Superior temporal gyrus (tissue), 1 donor: ENCODE data around the gene RGS11.
"Not testable (repeated sequence)": the region's sequence is repeated elsewhere in the genome, so short reads cannot be mapped to it uniquely, and the experiment has no call there.

ENCODE experiments used
- DNase-seq: peaks from one replicate; pipeline ENCODE4 v3.0.0-alpha.2; 2016; ENCODE audit errors: extremely low spot score

RGS11 gene

DNA sequence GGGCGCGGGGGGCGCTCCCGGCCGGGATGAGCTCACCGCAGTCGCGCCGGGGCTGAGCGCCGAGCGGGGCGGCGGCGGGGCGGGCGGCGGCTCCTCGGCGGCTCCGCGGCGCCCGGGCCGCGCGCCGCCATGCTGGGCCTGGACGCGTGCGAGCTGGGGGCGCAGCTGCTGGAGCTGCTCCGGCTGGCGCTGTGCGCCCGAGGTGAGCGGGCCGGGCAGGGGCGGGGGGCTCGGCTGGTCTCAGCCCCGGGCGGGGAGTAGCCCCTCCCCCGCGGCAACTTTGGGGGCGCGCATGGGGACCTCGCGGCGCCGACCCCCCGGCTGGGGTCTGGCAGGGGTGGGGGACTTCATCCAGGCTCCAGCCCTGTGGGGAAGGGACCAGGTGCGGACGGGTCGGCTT, 4.8 kb upstream of the RGS11 start, which contains the start of gene ARHGDIG:
ARHGDIG (plus strand) TSS at position 40 of the 400 bp plus-strand sequence; CDS start at position 130, 90 bp downstream.
- no peak for DNase-seq

DNA sequence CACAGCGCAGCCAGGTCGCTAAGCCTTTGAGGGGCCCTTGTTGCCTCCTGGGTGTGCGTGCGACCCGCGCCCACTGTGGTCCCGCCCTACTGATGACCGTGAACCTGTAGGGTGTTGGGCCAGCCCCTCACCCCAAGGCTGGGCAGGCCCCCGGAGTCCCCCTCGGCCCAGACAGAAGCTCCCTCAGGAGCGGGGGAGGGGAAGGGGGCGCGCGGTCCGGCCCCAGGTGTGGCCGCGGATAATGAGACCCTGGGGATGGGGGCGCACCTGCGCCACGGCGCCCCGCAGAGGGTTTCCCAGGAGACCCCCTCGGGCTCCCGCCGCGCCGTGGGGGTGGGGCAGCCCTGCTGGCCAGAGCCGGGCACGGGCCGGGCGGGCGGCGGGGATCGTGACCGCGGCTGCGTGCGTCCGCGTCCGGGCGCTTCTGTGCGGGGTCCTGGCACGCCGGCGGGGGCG, 4.3 kb upstream of the RGS11 start:
- no peak for DNase-seq

DNA sequence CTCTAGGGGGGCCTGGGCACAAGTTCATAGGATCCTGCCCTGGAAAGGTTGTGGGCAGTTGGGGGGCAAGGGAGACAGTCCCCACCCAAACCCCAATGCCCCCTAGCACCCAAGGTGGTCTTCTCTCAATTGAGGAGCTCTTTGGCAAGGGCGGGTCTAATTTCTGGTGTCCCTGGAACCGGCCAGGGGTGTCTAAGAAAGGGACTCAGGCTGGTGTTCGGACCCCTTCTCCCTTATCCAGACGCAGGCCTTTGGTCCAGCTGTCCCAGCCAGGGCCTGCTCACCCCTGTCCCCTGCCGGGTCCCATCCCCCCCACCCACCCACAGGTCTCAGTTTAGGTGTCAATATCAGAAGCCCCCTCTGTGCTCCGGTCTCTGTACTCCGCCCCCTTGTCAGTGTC, 3.8 kb upstream of the RGS11 start:
- DNase-seq, result no peak

DNA sequence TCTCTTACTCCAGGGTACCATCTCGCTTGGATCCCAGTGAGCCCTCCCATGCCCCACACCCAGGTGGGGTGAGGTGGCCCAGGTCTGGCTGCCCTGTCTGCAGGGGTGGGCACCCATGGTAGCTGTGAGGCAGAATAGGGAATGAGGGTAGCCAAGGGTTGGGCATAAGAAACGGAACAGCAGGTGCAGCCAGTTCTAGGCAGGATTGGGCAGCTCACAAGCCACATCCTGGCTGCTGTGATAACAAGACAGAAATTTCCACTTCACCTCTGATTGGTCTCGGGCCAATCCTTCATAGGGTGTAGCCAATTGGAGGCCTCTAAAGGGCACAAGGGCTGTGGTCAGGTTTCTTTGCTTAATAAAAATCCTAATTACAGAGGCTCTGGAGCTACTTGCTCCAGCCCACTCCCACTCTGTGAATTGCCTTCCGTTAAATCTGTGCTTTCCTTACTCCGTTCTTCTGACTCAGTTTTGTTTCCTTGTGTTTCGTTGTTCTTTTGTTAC, 3.2 kb upstream of the RGS11 start:
- DNase-seq, result no peak

DNA sequence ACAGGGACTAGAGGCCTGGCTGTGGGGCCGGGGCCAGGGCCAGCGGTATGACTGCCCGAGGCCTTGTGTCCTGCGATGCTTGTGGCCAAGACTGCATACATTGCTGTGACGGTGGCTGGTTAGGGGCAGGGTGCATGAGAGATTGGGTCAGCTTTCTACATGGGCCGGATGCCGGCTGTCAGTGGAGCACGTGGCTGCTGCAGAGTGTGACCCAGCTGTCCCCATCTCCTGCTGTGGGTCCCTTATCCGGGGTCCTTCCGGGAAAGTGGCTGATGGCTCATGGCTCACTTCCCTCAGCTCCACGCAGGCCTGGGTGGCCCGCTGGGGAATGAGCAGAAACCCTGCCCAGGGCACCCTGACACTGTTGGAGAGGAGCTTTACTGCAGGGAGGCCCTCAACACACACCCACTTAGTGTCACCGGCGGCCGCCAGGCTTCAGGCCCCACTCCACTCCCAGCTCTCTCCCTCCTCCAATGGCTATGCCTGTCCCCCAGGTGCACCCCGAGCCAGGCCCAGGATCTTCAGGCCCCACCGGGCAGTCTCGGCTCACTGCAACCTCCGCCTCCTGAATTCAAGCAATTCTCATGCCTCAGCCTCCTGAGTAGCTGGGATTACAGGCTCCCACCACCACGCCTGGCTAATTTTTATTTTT, 808 bp upstream of the RGS11 start:
- no peak for DNase-seq

DNA sequence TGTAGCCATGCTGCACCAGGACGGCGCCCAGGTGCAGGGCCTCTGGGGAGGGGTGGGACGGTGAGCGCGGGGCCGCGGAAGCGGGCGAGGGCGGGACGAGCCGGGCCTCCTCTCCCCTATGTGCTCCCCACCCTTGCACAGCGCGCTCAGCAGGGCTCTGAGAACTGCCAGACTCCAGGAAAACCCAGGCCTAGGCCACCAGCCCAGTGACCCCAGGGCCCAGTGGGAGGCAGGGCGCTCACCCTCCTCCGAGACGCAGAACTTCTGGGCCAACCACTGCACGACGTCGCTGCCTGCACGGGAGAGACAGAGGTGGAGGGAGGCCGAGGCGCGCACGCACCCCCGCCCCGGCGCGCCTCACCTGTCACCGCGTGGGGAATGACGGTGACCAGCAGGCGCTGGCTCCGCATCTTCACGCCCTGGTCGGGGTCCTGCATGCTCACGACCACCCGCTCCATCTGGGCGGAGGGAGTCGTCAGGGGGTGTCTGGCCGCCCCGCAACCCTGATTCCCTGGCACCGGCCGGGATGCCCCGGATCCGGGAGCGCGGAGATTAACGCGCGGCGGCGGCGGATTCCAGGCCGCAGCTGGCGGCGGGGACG, 603 bp downstream of the RGS11 start:
- DNase-seq, result no peak

DNA sequence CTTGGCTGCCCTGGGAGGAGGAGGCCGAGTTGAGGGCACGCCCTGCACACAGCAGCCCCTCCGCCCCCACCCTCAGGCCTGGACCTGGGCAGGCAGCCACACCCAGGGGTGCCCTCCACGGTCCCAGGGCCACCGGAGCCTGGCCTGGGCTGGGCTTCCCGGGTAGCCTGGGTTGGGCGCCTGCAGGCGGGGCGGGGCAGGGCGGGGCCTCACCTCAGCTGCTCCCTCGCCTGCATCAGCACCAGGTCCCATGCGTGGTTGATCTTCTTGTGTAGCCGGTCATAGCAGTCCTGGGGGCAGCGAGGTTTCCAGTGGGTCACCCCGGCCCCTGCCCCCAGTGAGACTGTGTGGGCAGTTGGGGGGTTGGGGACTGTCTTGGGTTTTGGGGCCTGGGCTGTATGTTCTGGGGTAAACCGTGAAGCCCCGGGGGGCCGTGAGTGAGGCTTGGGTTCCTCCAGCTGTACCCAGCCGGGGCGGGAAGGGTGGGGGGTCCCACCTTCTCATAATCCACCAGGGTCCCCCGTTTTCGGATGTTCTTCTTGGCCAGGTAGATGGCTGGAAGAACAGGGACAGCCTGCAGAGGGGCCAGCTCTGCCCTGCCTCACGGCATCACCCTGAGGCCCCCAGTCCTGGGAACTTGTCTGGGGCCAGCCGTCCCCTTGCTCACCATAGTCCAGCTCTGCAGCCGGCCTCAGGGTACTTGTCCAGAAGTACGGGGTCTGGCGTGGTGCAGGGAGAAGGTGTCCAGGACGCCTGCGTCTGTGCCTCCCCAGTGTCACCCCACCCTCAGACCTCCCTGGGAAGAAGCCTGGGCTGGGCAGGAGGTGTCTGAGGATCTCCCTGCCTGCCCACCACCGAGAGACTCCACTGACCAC, 2.0 kb downstream of the RGS11 start:
- no peak for DNase-seq

DNA sequence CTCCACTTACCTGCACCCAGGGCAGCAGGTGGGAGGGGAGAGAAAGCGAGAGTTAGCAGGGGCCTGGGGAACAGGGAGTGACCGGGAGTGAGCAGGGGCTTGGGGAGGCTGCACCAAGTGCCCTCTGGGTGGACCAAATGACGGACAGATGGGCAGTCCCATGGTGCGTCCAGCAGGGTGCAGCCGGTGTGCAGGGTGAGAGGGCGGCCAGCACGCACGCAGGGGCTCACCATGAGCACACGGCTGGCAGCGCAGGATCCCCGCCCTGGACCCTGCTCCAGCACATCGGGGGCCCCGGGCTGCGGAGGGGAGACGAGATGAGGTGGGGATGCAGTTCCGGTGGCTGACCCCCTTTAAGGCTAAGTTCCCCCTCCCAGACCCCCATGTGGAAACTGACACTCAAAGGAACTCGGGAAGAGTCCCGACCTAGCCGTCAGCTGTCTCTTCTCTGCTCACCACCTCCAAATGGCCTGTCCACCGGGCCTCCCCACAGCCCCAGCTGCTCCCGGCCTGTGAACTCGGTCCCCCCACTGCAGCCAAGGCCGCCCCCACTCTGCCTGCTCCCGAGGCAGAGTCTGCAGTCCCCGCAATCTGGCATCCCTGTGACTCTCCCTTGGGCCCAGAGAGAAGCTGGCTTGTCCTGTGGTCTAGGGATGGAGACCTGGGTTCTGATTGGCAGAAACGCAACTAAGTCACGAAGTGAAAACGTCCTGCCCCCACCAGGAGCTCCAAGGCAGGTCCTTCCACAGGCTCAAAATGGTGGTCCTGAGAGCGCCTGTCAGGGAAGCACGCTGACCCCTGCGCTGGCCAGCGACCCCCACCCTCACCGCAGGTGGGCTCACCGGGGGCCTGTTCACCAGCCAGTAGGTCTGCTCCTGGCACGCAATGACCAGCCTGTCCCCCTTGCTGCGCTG, 2.9 kb downstream of the RGS11 start:
- no peak for DNase-seq

DNA sequence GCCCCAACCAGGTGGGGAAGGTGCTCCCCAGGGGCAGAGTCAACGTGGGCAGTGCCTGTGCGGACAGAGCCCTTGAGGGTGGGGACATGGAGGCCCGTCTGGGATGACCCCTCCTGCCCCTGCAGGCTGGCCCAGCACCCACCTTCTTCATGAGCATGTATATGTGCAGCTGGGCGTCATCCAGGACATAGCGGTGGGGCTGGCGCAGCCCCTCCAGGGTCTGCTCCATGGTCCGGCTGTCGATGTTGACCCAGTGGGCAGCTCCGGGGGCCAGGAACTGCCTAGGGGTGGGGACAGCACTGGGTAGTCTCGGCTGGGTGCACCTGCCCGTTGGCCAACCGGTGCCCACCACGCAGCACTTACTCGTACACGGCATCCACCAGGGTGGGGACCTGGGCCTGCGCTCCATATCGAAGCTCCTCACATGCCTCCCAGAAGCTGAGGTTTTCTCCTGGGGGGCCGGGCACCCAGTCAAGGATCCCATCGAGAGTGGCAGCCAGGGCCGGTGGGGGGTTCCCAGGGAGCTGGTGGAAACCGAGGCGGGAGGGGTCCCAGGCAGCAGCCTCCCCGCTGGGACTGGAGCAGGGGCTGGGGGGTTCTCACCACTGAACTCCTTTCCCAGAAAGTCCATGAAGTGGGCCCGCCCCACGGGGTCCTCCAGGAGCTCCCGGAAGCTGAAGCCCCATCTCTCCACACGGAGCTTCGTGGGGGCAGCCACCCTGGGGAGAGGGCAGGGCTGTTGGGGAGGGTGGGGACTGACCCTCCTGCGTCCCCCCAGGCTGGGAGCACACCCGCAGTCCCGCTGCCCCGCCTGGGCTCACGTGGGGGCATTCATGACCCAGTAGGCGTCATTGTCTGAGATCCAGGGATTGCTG, 5.1 kb downstream of the RGS11 start:
- no peak for DNase-seq

DNA sequence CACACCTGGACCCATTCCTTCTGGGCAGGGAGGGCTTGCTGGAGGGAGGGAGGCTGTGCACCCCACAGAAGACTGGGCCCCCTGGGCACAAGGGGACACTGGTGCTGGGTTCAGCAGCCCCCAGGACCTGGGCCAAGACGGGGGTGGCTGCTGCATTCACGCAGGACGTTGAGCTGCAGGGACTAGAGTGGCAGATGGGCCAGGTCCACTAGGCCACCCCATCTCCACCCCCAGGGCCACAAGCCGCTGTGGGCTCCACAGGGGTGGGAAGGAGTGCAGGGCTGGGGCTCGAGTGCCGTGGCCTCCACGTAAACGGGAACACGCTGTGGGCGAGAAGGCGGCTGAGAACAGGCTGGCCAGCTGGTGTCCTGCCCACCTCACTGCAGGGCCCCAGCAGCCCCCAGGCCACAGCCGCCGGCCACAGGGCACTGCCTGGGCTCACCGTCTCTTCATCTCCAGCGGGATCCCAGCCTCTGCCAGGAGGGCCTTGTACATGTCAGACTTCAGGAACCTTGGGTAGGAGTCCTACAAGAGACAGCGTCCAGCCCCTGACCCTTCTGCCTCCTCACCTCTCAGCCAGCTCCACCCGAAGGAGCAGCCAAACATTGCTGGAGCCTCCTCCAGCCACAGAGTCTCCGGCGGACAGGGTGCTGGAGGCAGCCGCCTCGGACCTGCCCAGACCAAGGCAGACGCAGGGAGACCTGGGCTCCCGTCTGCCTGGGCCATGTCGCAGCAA, 6.5 kb downstream of the RGS11 start:
- no peak for DNase-seq

DNA sequence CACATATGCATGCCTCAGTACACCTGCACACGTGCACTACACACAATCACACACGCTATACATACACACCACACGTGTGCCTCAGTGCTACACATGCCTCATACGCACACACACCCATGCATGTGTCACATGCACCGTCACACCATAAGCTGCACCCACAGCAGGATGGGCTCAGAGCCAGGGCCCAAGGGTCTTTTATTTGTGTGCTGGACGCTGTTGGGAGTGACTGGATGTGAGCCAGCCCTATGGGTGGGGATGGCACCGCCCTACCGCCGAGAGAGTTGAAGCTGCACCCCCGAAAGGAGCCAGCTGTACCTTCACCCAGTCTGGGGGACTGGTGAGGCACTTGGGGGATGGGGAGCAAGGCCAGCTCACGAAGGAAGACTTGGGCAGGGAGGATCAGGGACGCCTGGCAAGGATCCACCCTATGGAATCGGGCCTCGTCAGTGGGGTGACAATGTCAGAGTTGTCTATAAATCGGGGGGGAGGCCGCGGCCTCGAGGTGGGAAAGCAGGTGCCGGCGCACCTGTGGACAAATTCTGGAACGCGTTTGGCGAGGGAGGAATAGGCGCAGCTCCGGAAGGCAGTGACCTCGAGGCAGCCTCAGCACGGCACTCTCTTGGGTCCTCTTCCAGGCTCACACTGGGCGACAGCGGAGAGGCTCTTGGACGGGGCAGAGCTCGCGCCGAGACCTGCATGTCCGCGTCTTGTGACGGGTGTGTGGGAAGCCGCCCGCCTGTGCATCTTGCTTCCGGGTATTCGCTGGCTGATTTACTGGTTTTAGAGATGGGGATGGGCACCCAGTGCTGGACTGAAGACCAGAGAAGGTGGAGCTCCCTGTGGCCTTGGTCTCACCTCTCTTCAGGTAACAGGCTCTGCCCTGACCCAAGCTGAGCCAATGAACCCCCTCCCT, 7.3 kb downstream of the RGS11 start:
- no peak for DNase-seq

DNA sequence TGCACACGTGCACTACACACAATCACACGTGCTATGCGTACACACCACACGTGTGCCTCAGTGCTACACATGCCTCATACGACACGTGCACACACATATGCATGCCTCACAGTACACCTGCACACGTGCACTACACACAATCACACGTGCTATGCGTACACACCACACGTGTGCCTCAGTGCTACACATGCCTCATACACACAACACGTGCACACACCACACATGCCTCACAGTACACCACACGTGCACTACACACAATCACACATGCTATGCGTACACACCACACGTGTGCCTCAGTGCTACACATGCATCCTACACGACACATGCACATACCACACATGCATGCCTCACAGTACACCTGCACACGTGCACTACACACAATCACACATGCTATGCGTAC, 8.2 kb downstream of the RGS11 start:
- not testable (repeated sequence) for DNase-seq

DNA sequence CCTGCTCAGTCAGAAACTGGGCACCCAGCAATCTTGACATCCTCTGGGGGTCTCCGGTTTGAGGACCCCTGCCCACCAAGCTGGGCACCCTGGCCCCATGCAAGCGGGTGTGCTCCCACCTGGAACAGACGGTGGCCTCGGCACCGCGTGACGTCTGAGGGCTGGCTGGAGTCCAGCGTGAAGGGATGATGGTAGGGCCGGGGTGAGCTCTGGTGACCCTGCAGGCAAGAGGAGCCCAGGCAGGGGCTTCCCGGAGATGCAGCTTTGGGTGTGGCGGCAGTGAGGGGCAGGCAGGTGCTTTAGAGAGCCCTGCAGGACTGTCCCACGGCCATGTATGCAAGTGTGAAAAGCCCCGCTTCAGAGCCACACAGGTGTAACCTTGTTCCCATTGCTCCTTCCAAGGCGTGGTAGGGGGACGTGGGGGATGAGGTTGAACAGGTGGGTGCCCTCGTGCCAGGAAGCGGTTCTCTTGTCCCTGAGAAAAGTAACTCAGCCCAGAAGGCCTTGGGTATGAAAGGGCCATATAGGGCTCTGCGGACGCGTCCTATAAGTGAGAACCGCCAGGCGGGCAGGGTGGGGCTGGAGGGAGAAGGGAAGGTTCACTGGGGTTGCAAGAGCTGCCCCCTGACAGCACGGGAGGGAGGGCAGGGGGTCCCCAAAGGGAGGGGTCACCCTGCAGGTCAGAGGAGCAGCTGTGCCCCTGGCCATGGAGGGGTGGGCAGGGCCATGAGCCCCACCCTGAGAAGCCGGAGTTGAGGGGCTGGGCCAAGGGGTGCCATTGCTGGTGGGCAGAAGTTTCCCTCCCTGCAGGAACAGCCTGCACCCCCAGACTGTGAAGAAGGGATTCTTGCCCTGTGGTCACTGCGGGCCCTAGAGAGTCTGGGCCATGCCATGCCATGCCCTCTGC, 9.2 kb downstream of the RGS11 start:
- no peak for DNase-seq

DNA sequence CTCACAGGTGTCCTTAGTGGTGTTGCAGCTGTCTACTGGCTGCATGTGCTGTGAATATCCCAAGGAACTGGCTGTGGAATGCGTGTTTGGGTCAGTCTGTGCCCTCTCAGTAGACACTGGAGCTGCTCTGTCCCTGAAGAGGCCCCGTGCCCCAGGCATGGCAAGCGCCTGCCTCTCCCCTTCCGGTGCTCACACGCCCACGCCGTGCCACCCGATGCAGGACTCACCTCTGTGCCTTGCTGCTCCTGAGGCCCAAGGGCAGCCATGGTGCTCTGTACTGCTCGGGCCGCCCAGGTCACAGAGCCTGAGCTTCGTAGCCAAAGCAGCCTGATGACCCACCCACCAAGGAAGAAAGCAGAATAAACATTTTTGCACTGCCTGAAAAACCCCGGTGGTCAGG, 10.0 kb downstream of the RGS11 start:
- no peak for DNase-seq

DNA sequence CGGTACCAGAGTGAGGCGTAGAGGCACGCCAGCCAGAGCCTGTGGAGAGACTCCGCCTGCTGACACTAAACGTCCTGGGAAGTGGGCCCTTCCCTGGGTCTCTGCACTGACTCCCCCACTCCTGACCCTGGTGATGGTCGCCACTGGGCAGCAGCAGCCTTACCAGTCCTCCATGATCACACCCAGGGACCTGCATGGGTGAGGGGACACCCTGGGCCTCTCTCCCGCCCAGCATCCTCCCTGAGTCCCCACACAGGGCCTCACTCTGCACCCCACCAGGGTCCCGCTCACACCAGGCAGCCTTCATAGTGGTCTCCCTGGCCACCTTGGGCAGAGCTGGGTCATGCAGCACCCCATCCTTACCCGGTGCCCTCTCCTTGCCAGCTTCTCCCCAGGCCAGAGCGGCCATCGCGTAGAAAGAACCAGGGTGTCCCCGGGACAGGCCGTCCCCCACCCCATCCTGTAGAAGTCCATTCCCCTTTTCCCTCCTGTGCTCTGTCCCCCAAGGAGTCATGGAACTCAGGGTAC, 10.7 kb downstream of the RGS11 start:
- DNase-seq, result no peak

DNA sequence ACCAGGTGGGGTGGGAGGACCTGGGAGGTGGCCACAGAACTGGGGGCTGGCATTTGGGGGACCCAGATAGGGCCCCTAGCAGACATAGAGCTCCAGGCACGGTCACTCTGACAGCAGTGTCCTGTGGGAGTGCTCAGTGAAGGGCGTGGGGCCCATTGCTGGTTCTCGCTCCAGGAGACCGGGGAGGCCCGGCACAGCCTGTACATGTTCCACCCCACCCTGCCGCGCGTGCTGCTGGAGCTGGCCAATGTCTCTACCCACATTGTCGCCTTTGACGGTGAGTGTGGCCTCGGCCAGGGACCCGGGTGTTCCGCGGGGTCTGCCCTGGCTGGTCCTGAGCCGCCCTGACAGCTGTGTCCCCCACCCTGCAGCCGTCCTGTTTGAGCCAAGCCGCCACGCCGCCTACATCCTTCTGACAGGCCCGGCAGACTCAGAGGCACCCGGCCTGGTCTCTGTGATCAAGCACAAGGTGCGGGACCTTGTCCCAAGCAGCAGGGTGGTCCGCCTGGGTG, 11.2 kb downstream of the RGS11 start:
- DNase-seq, result no peak

DNA sequence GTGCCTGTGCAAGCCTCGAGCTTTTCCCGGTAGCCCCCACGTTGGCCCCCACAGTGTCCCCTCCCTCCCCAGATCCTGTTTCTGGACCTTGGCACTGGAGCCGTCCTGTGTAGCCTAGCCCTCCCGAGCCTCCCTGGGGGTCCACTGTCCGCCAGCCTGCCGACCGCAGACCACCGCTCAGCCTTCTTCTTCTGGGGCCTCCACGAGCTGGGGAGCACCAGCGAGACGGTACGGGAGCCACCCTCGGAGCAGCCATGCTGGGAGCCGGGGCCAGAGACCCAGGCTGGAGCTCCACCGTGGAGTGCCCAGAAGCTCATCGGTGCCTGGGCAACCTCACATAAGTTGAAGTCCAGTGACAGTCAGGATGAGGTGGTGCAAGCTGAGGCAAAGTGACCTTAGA, 11.8 kb downstream of the RGS11 start:
- no peak for DNase-seq
